ENCODE results near the gene PPIP5K1.
"Not testable (repeated sequence)": the region's sequence is repeated elsewhere in the genome, so short reads cannot be mapped to it uniquely, and the experiment has no call there.

GRCh38 chr15:43617750-43618149, 27.7 kb upstream of the PPIP5K1 start:
- TF ChIP-seq CTCF, POLR2A (IDR thresholded peaks at IDR 0.05): not testable (repeated sequence)
